ENCODE data around the gene CYFIP2. TPM values are rescaled to one million over a fixed set of nuclear protein-coding genes. Genes with fewer than 3 reads are reported as not detected.

Gene CYFIP2
- total and polyA plus RNA-seq, 2 of the 13 experiments (the other 11 are each of a cell fraction or from before 2014, with no cell fraction given): 22.6 to 30.3 TPM

DNA sequence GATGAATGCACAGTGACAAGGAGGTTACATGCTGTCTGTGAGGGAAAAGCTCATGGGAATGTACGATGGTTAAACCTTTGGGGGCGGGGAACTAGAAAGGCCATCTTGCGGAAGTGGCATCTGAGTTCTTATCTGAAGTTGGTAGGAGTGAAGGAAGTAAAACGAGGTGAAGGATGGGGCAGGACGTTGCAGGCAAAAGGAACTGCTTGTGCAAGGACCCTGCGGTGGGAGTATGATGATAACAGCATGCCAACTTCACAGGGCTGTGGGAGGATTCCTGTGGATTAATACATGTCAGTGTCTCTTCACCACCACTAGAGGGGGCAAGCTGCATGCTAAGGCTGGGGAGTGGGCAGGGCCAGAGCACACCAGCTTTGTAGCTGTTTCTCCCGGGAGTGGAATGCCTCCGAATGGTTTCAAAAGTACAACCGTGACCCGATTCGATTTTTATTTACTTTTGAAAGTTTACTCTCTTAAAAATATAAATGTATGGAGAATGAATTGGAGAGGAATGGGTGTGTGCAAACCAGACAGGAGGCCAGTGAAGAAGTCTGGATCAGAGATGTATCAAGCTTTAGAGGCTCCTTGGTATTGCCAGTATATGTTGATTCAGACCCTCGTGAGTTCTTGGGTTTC is 62.5 kb downstream of the CYFIP2 start (continued):
- TF ChIP-seq, protein P1, sequence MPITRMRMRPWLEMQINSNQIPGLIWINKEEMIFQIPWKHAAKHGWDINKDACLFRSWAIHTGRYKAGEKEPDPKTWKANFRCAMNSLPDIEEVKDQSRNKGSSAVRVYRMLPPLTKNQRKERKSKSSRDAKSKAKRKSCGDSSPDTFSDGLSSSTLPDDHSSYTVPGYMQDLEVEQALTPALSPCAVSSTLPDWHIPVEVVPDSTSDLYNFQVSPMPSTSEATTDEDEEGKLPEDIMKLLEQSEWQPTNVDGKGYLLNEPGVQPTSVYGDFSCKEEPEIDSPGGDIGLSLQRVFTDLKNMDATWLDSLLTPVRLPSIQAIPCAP (CRISPR knock-in tag; IDR thresholded peaks at IDR 0.05; ENCODE audit: low read depth): no peak
- TF ChIP-seq ZNF18 (CRISPR knock-in tag; IDR thresholded peaks at IDR 0.05; ENCODE audit: insufficient replicate concordance): no peak
- no peak for TF ChIP-seq CENPX (CRISPR knock-in tag; IDR thresholded peaks at IDR 0.05)
- no peak for TF ChIP-seq HDAC2 (CRISPR knock-in tag; IDR thresholded peaks at IDR 0.05)
- TF ChIP-seq NCOA5 (CRISPR knock-in tag; IDR thresholded peaks at IDR 0.05): no peak
- no peak for TF ChIP-seq ZNF547 (CRISPR knock-in tag; IDR thresholded peaks at IDR 0.05)
- no peak for TF ChIP-seq TCF7L2 (IDR thresholded peaks at IDR 0.05; ENCODE audit: low read depth, low read length)
- TF ChIP-seq SOX5 (CRISPR knock-in tag; IDR thresholded peaks at IDR 0.05; ENCODE audit: borderline replicate concordance): no peak
- peak; percentile 68 for TF ChIP-seq SALL1 (CRISPR knock-in tag; IDR thresholded peaks at IDR 0.05)
- TF ChIP-seq MAZ (IDR thresholded peaks at IDR 0.05; ENCODE audit: borderline replicate concordance, low read depth, low read length): 0 out of 2 replicates have a peak, but pooled peaks have one; percentile 30
- no peak for TF ChIP-seq MAZ (CRISPR knock-in tag; IDR thresholded peaks at IDR 0.05; ENCODE audit: low read depth)
- no peak for TF ChIP-seq TBP (CRISPR knock-in tag; IDR thresholded peaks at IDR 0.05)
- TF ChIP-seq ZNF639 (CRISPR knock-in tag; conservative IDR thresholded peaks at IDR 0.05): no peak
- 0 out of 2 replicates have a peak, but pooled peaks have one; percentile 29 for TF ChIP-seq ZMYM4 (CRISPR knock-in tag; IDR thresholded peaks at IDR 0.05)
- TF ChIP-seq KLF9 (CRISPR knock-in tag; IDR thresholded peaks at IDR 0.05; ENCODE audit: low read depth): no peak
- TF ChIP-seq ZNF44 (CRISPR knock-in tag; IDR thresholded peaks at IDR 0.05): no peak
- TF ChIP-seq ZSCAN20 (CRISPR knock-in tag; IDR thresholded peaks at IDR 0.05; ENCODE audit: borderline replicate concordance): no peak
- no peak for TF ChIP-seq ZNF570 (CRISPR knock-in tag; IDR thresholded peaks at IDR 0.05; ENCODE audit: borderline replicate concordance)
- no peak for TF ChIP-seq GFI1 (CRISPR knock-in tag; IDR thresholded peaks at IDR 0.05; ENCODE audit: borderline replicate concordance)
- TF ChIP-seq ARNT2 (CRISPR knock-in tag; IDR thresholded peaks at IDR 0.05; ENCODE audit: low read depth): no peak
- no peak for TF ChIP-seq SETDB1 (CRISPR knock-in tag; IDR thresholded peaks at IDR 0.05; ENCODE audit: borderline replicate concordance)
- no peak for TF ChIP-seq MXD1 (CRISPR knock-in tag; IDR thresholded peaks at IDR 0.05)
- TF ChIP-seq, protein P2, sequence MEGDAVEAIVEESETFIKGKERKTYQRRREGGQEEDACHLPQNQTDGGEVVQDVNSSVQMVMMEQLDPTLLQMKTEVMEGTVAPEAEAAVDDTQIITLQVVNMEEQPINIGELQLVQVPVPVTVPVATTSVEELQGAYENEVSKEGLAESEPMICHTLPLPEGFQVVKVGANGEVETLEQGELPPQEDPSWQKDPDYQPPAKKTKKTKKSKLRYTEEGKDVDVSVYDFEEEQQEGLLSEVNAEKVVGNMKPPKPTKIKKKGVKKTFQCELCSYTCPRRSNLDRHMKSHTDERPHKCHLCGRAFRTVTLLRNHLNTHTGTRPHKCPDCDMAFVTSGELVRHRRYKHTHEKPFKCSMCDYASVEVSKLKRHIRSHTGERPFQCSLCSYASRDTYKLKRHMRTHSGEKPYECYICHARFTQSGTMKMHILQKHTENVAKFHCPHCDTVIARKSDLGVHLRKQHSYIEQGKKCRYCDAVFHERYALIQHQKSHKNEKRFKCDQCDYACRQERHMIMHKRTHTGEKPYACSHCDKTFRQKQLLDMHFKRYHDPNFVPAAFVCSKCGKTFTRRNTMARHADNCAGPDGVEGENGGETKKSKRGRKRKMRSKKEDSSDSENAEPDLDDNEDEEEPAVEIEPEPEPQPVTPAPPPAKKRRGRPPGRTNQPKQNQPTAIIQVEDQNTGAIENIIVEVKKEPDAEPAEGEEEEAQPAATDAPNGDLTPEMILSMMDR (CRISPR knock-in tag; IDR thresholded peaks at IDR 0.05): peak; percentile 92
- no peak for TF ChIP-seq SP1 (IDR thresholded peaks at IDR 0.05)
- 0 out of 2 replicates have a peak, but pooled peaks have one; percentile 31 for TF ChIP-seq SP1 (CRISPR knock-in tag; IDR thresholded peaks at IDR 0.05)
- TF ChIP-seq MIER3 (CRISPR knock-in tag; IDR thresholded peaks at IDR 0.05; ENCODE audit: borderline replicate concordance): no peak
- TF ChIP-seq FLYWCH1 (CRISPR knock-in tag; IDR thresholded peaks at IDR 0.05): no peak
